HL-60 (cell line): ENCODE data around the gene CYP3A4.

ENCODE experiments used
- CTCF ChIP-seq: IDR thresholded peaks from one replicate; pipeline ENCODE4 v1.5.1; 2011; ENCODE audit warnings: low read length, control low read depth, inconsistent platforms; ENCODE audit not compliant: insufficient read depth
- GABPA ChIP-seq: IDR thresholded peaks from 2 replicates; pipeline ENCODE4 v1.6.1; 2012; ENCODE audit warnings: low read depth
- POLR2AphosphoS5 ChIP-seq: IDR thresholded peaks from 2 replicates; pipeline ENCODE4 v1.6.1; 2012; ENCODE audit warnings: low read depth
- REST ChIP-seq: IDR thresholded peaks from 2 replicates; pipeline ENCODE4 v1.6.1; 2012; ENCODE audit warnings: low read depth; ENCODE audit not compliant: insufficient replicate concordance

DNA sequence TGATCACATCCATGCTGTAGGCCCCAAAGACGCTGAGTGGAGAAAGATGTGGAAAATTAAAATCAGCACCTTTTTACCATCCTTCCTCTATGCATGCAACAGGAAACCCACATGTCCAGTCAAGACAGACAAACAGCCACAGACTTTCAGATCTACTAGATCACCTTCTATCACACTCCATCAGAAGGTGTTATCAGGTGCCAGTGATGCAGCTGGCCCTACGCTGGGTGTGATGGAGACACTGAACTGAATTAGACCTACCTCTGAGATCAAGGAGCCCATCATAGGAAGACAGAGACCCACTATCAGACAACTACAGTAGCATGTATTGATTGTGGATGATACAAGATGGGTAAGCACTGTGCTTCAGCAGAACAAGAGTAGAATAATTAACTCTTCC lies 15.5 kb downstream of the CYP3A4 start:
- TF ChIP-seq CTCF = no peak
- TF ChIP-seq POLR2AphosphoS5 = no peak
- TF ChIP-seq GABPA = no peak
- no peak for TF ChIP-seq REST
